GM23248 (cell line): ENCODE measurements around the gene DNAJC16. TPM values are rescaled to one million over a fixed set of nuclear protein-coding genes. Genes with fewer than 3 reads are reported as not detected.
"Not testable (repeated sequence)": the region's sequence is repeated elsewhere in the genome, so short reads cannot be mapped to it uniquely, and the experiment has no call there.

Source experiments
- DNase-seq: peaks from one replicate; pipeline ENCODE4 v3.0.0-alpha.2; 2015
- H2AFZ ChIP-seq: fragments of 200-600 bp; sonication (generic); 2 replicates; pipeline ENCODE4 v1.6.1; 2016; ENCODE audit warnings: antibody characterized with exemption
- H3F3A ChIP-seq: fragments of 200-600 bp; sonication (generic); 2 replicates; pipeline ENCODE4 v1.6.1; 2016; ENCODE audit warnings: mild to moderate bottlenecking, antibody characterized with exemption, mixed run types; ENCODE audit not compliant: insufficient read depth
- H3K27ac ChIP-seq: fragments of 200-600 bp; sonication (generic); 2 replicates; pipeline ENCODE4 v1.5.1; 2016; ENCODE audit warnings: mild to moderate bottlenecking
- H3K27me3 ChIP-seq: fragments of 200-600 bp; sonication (generic); replicated peaks from 2 replicates; pipeline ENCODE4 v1.6.1; 2016; ENCODE audit warnings: mild to moderate bottlenecking; ENCODE audit not compliant: insufficient read depth
- H3K36me3 ChIP-seq: fragments of 200-600 bp; sonication (generic); 2 replicates; pipeline ENCODE4 v1.6.1; 2016; ENCODE audit warnings: low read depth, mild to moderate bottlenecking
- H3K4me1 ChIP-seq: fragments of 200-600 bp; sonication (generic); 2 replicates; pipeline ENCODE4 v1.6.1; 2016; ENCODE audit warnings: mild to moderate bottlenecking; ENCODE audit not compliant: insufficient read depth
- H3K4me2 ChIP-seq: fragments of 200-600 bp; sonication (generic); one replicate; pipeline ENCODE4 v1.6.1; 2016; ENCODE audit warnings: mild to moderate bottlenecking; ENCODE audit not compliant: unreplicated experiment
- H3K4me3 ChIP-seq: fragments of 200-600 bp; sonication (generic); 2 replicates; pipeline ENCODE4 v1.5.1; 2016; ENCODE audit warnings: mild to moderate bottlenecking
- H3K79me2 ChIP-seq: fragments of 200-600 bp; sonication (generic); 2 replicates; pipeline ENCODE4 v1.6.1; 2016; ENCODE audit warnings: mild to moderate bottlenecking; ENCODE audit not compliant: insufficient read depth
- H3K9ac ChIP-seq: fragments of 200-600 bp; sonication (generic); 2 replicates; pipeline ENCODE4 v1.6.1; 2016; ENCODE audit warnings: mild to moderate bottlenecking
- H3K9me2 ChIP-seq: fragments of 200-600 bp; sonication (generic); 2 replicates; pipeline ENCODE4 v1.6.1; 2016; ENCODE audit warnings: mixed run types, mild to moderate bottlenecking, moderate library complexity; ENCODE audit not compliant: insufficient read depth
- H3K9me3 ChIP-seq: fragments of 200-600 bp; sonication (generic); one replicate; pipeline ENCODE4 v1.6.1; 2017; ENCODE audit warnings: low read depth
- H4K20me1 ChIP-seq: fragments of 200-600 bp; sonication (generic); 2 replicates; pipeline ENCODE4 v1.6.0; 2016; ENCODE audit not compliant: insufficient read depth
- EZH2 ChIP-seq: fragments of 200-600 bp; sonication (generic); IDR thresholded peaks from 2 replicates; pipeline ENCODE4 v1.6.1; 2018; ENCODE audit warnings: antibody characterized with exemption, mild to moderate bottlenecking; ENCODE audit not compliant: insufficient read depth, poor library complexity, severe bottlenecking
- EZH2phosphoT487 ChIP-seq: fragments of 200-600 bp; sonication (generic); IDR thresholded peaks from 2 replicates; pipeline ENCODE4 v1.6.1; 2018; ENCODE audit warnings: antibody characterized with exemption, moderate library complexity, mild to moderate bottlenecking, low read depth; ENCODE audit not compliant: insufficient read depth
- WGBS, 2 experiments: methylation state at CpG; one replicate each; pipeline ENCODE4 v1.1.6; 2015 to 2017; ENCODE audit warnings: low lambda C conversion rate in 2 of 2, low coverage in 1 of 2; ENCODE audit errors: missing lambda C conversion rate in 2 of 2; 5-methylcytosine and 5-hydroxymethylcytosine counted together
- in situ Hi-C: fragments of 300-500 bp; cut with MboI; formaldehyde crosslinking; loops from 2 replicates; pipeline ENCODE4 v1.15.0; 2020
- polyA plus RNA-seq: library from polyadenylated mRNA; unstranded; fragments of >200 nt; fragmentation: Nextera tagmentation; extraction: Ambion mirVana; gene quantifications from 2 replicates; pipeline ENCODE4 v1.2.1, GENCODE V29; 2016
- total RNA-seq: library from RNA; depleted of rRNA; stranded (reverse); fragments of >200 nt; shearing (Covaris generic); gene quantifications from 2 replicates; pipeline ENCODE4 v1.2.3, GENCODE V29; 2014

Gene DNAJC16
- total and polyA plus RNA-seq, 2 experiments from 2014 or later = 10.0 to 21.8 TPM

GRCh38 chr1:15489052-15489736 is 37.5 kb upstream of the DNAJC16 start:
- H3F3A ChIP-seq = no peaks in the 10 kb centered on the region
- no peak overlapping the region for H3K9ac ChIP-seq
- H3K79me2 ChIP-seq = no peaks in the 10 kb centered on the region
- H3K9me2 ChIP-seq = no peaks in the 10 kb centered on the region
- in situ Hi-C loops = no loop called here
- no peaks in the 10 kb centered on the region for H3K4me1 ChIP-seq
- 73 to 77% methylated on average over 13 of the region's 13 CpGs for WGBS, 2 experiments
- H3K9me3 ChIP-seq = no peaks in the 10 kb centered on the region
- no peak for DNase-seq
- H3K4me2 ChIP-seq = no peak overlapping the region
- no peak overlapping the region for H3K27ac ChIP-seq
- no peaks in the 10 kb centered on the region for H3K27me3 ChIP-seq
- no peaks in the 10 kb centered on the region for H3K36me3 ChIP-seq
- no peak overlapping the region for H3K4me3 ChIP-seq
- H4K20me1 ChIP-seq = no peaks in the 10 kb centered on the region
- H2AFZ ChIP-seq = no peak overlapping the region
- TF ChIP-seq EZH2 (no peak), EZH2phosphoT487 (no peak)

GRCh38 chr1:15491010-15491409 is 35.6 kb upstream of the DNAJC16 start:
- 71 to 81% methylated on average over 4 of the region's 4 CpGs for WGBS, 2 experiments
- H3K4me3 ChIP-seq, H2AFZ ChIP-seq: not testable (repeated sequence)

GRCh38 chr1:15492596-15492995 is 34.1 kb upstream of the DNAJC16 start:
- Histone ChIP-seq H3K27me3 (no peaks in the 10 kb centered on the region), H3K4me3 (no peak overlapping the region), H3K27ac (no peak overlapping the region), H3K9me3 (no peaks in the 10 kb centered on the region), H4K20me1 (no peaks in the 10 kb centered on the region), H2AFZ (no peak overlapping the region), H3K9ac (no peak overlapping the region), H3K9me2 (no peaks in the 10 kb centered on the region), H3K4me2 (no peak overlapping the region), H3K4me1 (no peaks in the 10 kb centered on the region), H3F3A (no peaks in the 10 kb centered on the region), H3K36me3 (no peaks in the 10 kb centered on the region), H3K79me2 (no peaks in the 10 kb centered on the region)
- in situ Hi-C loops = no loop called here
- TF ChIP-seq EZH2phosphoT487 = no peak
- no peak for TF ChIP-seq EZH2
- WGBS, 2 experiments = 67 to 73% methylated on average over 5 of the region's 5 CpGs
- DNase-seq = no peak

More at GRCh38 chr1:15491010-15491409, 35.6 kb upstream of the DNAJC16 start:
- H3K36me3 ChIP-seq, H3K27ac ChIP-seq, H3K9me3 ChIP-seq, H4K20me1 ChIP-seq, H3K27me3 ChIP-seq, in situ Hi-C loops, H3K79me2 ChIP-seq, H3F3A ChIP-seq, H3K9me2 ChIP-seq, H3K9ac ChIP-seq, H3K4me2 ChIP-seq, H3K4me1 ChIP-seq: not testable (repeated sequence)
- peak; percentile 34 for DNase-seq

GRCh38 chr1:15493869-15494390 is 32.7 kb upstream of the DNAJC16 start:
- H3K9me2 ChIP-seq = no peaks in the 10 kb centered on the region
- no peak for TF ChIP-seq EZH2phosphoT487
- no peak for TF ChIP-seq EZH2
- no peak overlapping the region for H3K4me2 ChIP-seq
- H3K27ac ChIP-seq = no peak overlapping the region
- H3K79me2 ChIP-seq = no peaks in the 10 kb centered on the region
- H3K36me3 ChIP-seq = no peaks in the 10 kb centered on the region
- 87 to 92% methylated on average over 9 of the region's 9 CpGs for WGBS, 2 experiments
- no peaks in the 10 kb centered on the region for H3K27me3 ChIP-seq
- H3K4me1 ChIP-seq = no peaks in the 10 kb centered on the region
- H3K4me3 ChIP-seq = no peak overlapping the region
- no peaks in the 10 kb centered on the region for H3F3A ChIP-seq
- no peaks in the 10 kb centered on the region for H4K20me1 ChIP-seq
- H3K9ac ChIP-seq = no peak overlapping the region
- H3K9me3 ChIP-seq = no peaks in the 10 kb centered on the region
- no peak overlapping the region for H2AFZ ChIP-seq
- in situ Hi-C loops = no loop called here
- no peak for DNase-seq
